Measurements from ENCODE around the gene LCE2A. TPM values are rescaled to one million over a fixed set of nuclear protein-coding genes. Genes with fewer than 3 reads are reported as not detected.

The LCE2A gene
- 1 to 10 TPM in 1 of 2 donors, under 1 TPM in 1; 0.69 to 1.3 TPM for total RNA-seq

GRCh38 chr1:152697701-152698600 lies at the start of gene LCE2A:
Gene LCE2A (plus strand): TSS chr1:152698345. CDS start chr1:152698902, 557 bp downstream.

GRCh38 chr1:152663098-152663497 lies 35.0 kb upstream of the LCE2A start, which contains the start of gene LCE2D:
Gene LCE2D (plus strand): TSS chr1:152663380. CDS start chr1:152664106, 726 bp downstream.

GRCh38 chr1:152674983-152675382 lies 23.2 kb upstream of the LCE2A start, which contains the start of gene LCE2C:
Gene LCE2C (plus strand): TSS chr1:152675279. CDS start chr1:152676016, 737 bp downstream.

GRCh38 chr1:152685823-152686222 lies 12.3 kb upstream of the LCE2A start, which contains the start of gene LCE2B:
Gene LCE2B (plus strand): TSS chr1:152686123. CDS start chr1:152686844, 721 bp downstream.

GRCh38 chr1:152707860-152708259 lies 9.7 kb downstream of the LCE2A start, which contains the start of gene LCE4A:
Gene LCE4A (plus strand): TSS chr1:152708160. CDS start chr1:152709076, 916 bp downstream.

Other genes with a start within 250 kb of the LCE2A start
- not detected for gene LCE5A, start 187.5 kb upstream of the LCE2A start, total RNA-seq
- not detected for gene CRCT1, start 183.9 kb upstream of the LCE2A start, total RNA-seq
- gene LCE3E, start 131.6 kb upstream of the LCE2A start, total RNA-seq = not detected
- not detected for gene LCE3D, start 117.8 kb upstream of the LCE2A start, total RNA-seq
- gene LCE3C, start 98.1 kb upstream of the LCE2A start, total RNA-seq = not detected
- not detected for gene LCE3B, start 84.5 kb upstream of the LCE2A start, total RNA-seq
- gene LCE3A, start 75.2 kb upstream of the LCE2A start, total RNA-seq = not detected
- not detected for gene LCE2D, start 35.0 kb upstream of the LCE2A start, total RNA-seq
- not detected for gene LCE2C, start 23.1 kb upstream of the LCE2A start, total RNA-seq
- gene LCE2B, start 12.2 kb upstream of the LCE2A start, total RNA-seq = not detected
- not detected for gene LCE4A, start 9.8 kb downstream of the LCE2A start, total RNA-seq
- not detected for gene KPRP, start 59.7 kb downstream of the LCE2A start, total RNA-seq
- gene LCE1F, start 76.8 kb downstream of the LCE2A start, total RNA-seq = not detected
- not detected for gene LCE1E, start 87.9 kb downstream of the LCE2A start, total RNA-seq
- not detected for gene LCE1D, start 98.4 kb downstream of the LCE2A start, total RNA-seq
- gene LCE1C, start 108.3 kb downstream of the LCE2A start, total RNA-seq = not detected
- gene LCE1B, start 113.6 kb downstream of the LCE2A start, total RNA-seq = not detected
- gene LCE1A, start 129.1 kb downstream of the LCE2A start, total RNA-seq = not detected
- not detected for gene LCE6A, start 144.5 kb downstream of the LCE2A start, total RNA-seq
- gene LCE7A, start 161.7 kb downstream of the LCE2A start, total RNA-seq = not detected
- not detected for gene SMCP, start 180.0 kb downstream of the LCE2A start, total RNA-seq
- not detected for gene IVL, start 210.2 kb downstream of the LCE2A start, total RNA-seq
- gene SPRR5, start 248.9 kb downstream of the LCE2A start, total RNA-seq = not detected

Data from melanocyte of skin (primary cell).